ENCODE data around the gene SIGLEC5. TPM values are rescaled to one million over a fixed set of nuclear protein-coding genes. Genes with fewer than 3 reads are reported as not detected.

Gene SIGLEC5
- total and polyA plus RNA-seq, 2 of the 13 experiments (the other 11 are each of a cell fraction or from before 2014, with no cell fraction given) = not detected

- TF ChIP-seq SKI (IDR thresholded peaks at IDR 0.05; ENCODE audit: partially characterized antibody) (no peak), DNMT3B (CRISPR knock-in tag; conservative IDR thresholded peaks at IDR 0.05) (peak; percentile 78; the same call in 1 of the 2 replicates), ZNF530 (CRISPR knock-in tag; IDR thresholded peaks at IDR 0.05; ENCODE audit: low read depth) (no peak), JUN (CRISPR knock-in tag; IDR thresholded peaks at IDR 0.05) (no peak), ATF5 (CRISPR knock-in tag; IDR thresholded peaks at IDR 0.05; ENCODE audit: low read depth) (peak; percentile 70; the same call in 1 of the 2 replicates), TCF12 (IDR thresholded peaks at IDR 0.05) (no peak), TCF12 (CRISPR knock-in tag; IDR thresholded peaks at IDR 0.05) (no peak), ZNF766 (CRISPR knock-in tag; IDR thresholded peaks at IDR 0.05; ENCODE audit: borderline replicate concordance) (peak; percentile 84; the same call in 1 of the 2 replicates), STAG1 (CRISPR knock-in tag; IDR thresholded peaks at IDR 0.05) (peak; percentile 63), BORCS8-MEF2B (CRISPR knock-in tag; IDR thresholded peaks at IDR 0.05) (peak; percentile 98), SUZ12 (IDR thresholded peaks at IDR 0.05; ENCODE audit: low read depth, low read length) (no peak), ZBTB10 (CRISPR knock-in tag; IDR thresholded peaks at IDR 0.05; ENCODE audit: borderline replicate concordance) (peak; percentile 77; the same call in 1 of the 2 replicates), HOXA5 (CRISPR knock-in tag; IDR thresholded peaks at IDR 0.05) (peak; percentile 95), FOXP4 (CRISPR knock-in tag; IDR thresholded peaks at IDR 0.05) (peak; percentile 53; the same call in 1 of the 2 replicates), AHR (CRISPR knock-in tag; IDR thresholded peaks at IDR 0.05) (peak; percentile 94; the same call in 1 of the 2 replicates), ZNF503 (CRISPR knock-in tag; IDR thresholded peaks at IDR 0.05) (0 out of 2 replicates have a peak, but pooled peaks have one; percentile 56), ZNF101 (CRISPR knock-in tag; IDR thresholded peaks at IDR 0.05; ENCODE audit: borderline replicate concordance, low read depth) (no peak), JUNB (CRISPR knock-in tag; IDR thresholded peaks at IDR 0.05; ENCODE audit: borderline replicate concordance) (peak; percentile 81), ARNTL (CRISPR knock-in tag; IDR thresholded peaks at IDR 0.05) (peak; percentile 65; the same call in 1 of the 2 replicates), LRRFIP1 (CRISPR knock-in tag; conservative IDR thresholded peaks at IDR 0.05) (peak; percentile 89; the same call in 1 of the 2 replicates)
These were observed 22.2 kb downstream of the SIGLEC5 start (continued) for GRCh38 chr19:51607920-51608562.
